ENCODE results near the gene PLXNB2.

The PLXNB2 gene

DNA sequence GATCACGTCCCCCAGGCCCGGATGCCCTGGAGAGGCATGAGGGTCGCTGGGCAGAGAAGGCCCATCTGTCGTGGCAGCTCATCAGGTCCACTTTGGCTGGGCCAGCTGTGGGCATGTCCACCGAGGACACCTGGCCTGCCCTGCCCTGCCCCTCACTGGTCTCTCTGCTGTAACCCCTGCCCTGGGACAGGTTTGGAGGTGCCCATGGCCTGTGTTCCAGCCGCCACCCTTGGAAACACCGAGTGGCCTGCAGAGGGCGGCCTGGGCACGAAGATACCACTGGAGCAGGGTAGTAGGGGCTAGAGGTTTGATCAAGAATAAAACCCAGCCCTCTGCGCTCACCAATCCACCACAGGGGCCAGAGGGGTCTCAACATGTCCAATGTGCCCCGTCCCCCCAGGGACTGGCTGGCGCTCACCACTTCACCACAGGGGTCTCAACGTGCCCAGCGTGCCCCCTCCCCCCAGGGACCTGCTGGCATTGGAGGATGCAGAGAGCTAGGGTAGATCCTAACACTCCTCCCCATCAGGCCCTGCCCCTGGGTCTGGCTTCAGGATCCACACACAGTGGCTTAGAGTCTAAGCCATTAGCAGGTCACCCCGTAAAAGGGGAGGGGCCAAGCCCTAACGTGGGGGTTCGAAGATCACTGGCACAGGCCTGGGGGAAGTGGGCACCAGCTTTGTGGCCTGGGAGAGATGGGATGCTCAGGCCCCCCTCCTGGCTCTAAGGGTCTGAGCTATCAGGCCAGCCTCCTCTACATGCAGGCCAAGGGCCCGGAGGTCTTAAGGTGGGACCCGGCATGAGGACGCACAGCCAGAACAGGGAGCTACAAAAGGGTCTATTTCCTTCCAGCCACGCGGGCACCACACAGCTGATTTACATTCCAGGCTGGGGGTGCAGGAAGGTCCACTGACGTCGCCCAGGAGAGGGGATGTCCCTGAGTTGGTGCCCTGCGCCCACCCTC lies 55.1 kb downstream of the PLXNB2 start:
- TF ChIP-seq TOX (CRISPR knock-in tag; IDR thresholded peaks at IDR 0.05; ENCODE audit: borderline replicate concordance) (no peak), ZNF565 (CRISPR knock-in tag; conservative IDR thresholded peaks at IDR 0.05; ENCODE audit: low read depth) (no peak), ISL1 (CRISPR knock-in tag; IDR thresholded peaks at IDR 0.05) (no peak), ZFP3 (CRISPR knock-in tag; IDR thresholded peaks at IDR 0.05) (no peak), PPARA (CRISPR knock-in tag; IDR thresholded peaks at IDR 0.05; ENCODE audit: borderline replicate concordance) (no peak), ZNF8 (CRISPR knock-in tag; IDR thresholded peaks at IDR 0.05) (no peak)
- TF ChIP-seq, protein P1, sequence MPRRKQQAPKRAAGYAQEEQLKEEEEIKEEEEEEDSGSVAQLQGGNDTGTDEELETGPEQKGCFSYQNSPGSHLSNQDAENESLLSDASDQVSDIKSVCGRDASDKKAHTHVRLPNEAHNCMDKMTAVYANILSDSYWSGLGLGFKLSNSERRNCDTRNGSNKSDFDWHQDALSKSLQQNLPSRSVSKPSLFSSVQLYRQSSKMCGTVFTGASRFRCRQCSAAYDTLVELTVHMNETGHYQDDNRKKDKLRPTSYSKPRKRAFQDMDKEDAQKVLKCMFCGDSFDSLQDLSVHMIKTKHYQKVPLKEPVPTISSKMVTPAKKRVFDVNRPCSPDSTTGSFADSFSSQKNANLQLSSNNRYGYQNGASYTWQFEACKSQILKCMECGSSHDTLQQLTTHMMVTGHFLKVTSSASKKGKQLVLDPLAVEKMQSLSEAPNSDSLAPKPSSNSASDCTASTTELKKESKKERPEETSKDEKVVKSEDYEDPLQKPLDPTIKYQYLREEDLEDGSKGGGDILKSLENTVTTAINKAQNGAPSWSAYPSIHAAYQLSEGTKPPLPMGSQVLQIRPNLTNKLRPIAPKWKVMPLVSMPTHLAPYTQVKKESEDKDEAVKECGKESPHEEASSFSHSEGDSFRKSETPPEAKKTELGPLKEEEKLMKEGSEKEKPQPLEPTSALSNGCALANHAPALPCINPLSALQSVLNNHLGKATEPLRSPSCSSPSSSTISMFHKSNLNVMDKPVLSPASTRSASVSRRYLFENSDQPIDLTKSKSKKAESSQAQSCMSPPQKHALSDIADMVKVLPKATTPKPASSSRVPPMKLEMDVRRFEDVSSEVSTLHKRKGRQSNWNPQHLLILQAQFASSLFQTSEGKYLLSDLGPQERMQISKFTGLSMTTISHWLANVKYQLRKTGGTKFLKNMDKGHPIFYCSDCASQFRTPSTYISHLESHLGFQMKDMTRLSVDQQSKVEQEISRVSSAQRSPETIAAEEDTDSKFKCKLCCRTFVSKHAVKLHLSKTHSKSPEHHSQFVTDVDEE (CRISPR knock-in tag; IDR thresholded peaks at IDR 0.05) = no peak
- TF ChIP-seq, protein P2, sequence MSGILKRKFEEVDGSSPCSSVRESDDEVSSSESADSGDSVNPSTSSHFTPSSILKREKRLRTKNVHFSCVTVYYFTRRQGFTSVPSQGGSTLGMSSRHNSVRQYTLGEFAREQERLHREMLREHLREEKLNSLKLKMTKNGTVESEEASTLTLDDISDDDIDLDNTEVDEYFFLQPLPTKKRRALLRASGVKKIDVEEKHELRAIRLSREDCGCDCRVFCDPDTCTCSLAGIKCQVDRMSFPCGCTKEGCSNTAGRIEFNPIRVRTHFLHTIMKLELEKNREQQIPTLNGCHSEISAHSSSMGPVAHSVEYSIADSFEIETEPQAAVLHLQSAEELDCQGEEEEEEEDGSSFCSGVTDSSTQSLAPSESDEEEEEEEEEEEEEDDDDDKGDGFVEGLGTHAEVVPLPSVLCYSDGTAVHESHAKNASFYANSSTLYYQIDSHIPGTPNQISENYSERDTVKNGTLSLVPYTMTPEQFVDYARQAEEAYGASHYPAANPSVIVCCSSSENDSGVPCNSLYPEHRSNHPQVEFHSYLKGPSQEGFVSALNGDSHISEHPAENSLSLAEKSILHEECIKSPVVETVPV (CRISPR knock-in tag; IDR thresholded peaks at IDR 0.05) = no peak
- ATAC-seq = peak; percentile 77

DNA sequence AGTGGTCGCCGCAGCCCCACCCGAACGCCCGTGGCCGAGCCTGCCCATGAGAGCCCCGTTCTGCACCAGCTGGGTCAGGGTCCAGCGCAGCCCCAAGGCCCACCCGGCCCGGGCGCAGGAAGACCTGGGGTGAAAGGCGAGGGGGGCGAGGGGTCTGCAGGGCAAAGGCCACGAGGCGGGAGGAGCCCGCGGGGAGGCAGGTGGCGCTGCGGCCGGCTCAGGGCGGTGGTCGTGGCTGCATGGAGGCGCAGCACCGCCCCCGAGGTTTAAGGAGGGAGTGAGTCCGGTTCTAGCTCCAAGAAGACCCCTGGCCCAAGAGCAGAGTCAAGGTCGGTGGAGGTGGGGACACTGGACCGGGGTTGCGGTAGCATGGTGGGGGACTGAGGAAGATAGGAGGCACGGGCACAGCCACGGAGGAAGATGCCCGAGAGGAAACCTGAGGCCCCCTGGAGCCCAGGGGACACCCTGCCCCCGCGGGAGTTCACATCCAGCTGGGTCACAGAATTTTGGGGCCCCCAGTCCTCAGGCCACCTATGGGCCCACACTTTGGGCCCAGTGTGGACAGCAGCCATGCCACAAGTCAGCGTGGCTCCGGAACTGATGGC lies 55.9 kb downstream of the PLXNB2 start:
- ATAC-seq = peak; percentile 0; the same call in 2 of the 3 replicates
- TF ChIP-seq ESRRG (CRISPR knock-in tag; IDR thresholded peaks at IDR 0.05) = no peak

DNA sequence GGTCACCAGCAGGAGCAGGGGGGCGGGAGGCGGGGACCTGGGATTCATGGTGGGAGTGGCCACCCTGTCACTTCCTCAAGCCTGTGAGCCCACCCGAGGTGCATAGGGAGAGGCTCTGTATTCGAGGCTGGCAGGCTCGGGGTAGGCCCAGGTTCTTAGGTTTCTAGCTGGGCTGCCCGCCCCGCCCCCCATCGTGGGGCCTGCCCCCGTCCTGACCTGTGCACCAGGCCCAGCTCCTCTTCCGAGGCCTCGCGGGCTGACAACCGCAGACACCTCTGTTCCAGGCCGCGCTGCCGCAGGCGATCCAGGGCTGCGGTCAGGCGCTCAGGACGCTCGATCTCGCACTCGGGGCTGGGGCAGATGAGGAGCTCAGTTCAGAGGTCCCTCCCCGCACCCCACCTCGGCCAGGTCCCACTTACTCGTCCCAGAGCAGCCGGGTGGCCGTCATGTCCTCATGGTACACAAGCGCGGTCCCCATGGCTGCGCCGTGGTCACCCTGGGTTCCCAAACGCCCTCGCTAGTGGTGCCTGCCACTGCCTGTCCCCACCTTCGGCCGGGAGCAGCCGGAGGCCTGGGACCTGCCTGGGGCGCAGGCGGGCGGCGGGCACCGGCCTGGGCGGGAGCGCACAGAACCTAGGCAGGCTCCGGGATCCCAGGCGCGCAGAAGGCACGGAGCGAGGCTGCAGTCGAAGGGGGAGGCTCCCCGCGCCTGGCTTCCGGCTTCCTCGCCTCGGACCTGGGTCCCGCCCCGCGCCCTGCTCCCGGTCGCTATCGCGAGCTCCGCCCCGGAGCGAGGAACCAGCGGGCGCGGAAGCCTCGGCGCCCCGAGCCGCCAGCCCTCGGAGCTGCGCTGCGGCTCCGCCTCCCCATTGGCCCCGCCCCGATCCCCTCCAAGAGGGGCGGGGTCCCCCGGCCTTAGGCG lies 56.6 kb downstream of the PLXNB2 start, which contains the start of gene HDAC10:
Gene HDAC10 (minus strand): TSS at position 711 of the 922 bp plus-strand sequence. CDS start 233 bp downstream, at position 478.
- peak; percentile 75 for ATAC-seq

DNA sequence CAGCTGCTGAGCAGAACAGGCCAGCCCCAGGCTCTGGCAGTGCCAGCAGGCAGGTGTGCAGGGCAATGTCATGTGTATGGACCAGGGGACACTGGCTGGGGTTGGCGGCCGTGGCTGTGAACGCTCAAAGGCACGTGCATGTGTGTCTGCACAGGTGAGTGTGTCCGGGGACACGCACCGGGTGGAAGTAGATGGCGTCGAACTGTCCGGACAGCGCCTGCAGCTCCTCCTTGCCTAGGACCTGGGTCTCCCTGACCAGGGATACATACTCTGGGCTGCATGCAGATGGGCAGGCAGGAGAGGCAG lies 57.2 kb downstream of the PLXNB2 start:
- ATAC-seq = no peak
- TF ChIP-seq OSR1 (CRISPR knock-in tag; IDR thresholded peaks at IDR 0.05) (no peak), ZFP30 (CRISPR knock-in tag; IDR thresholded peaks at IDR 0.05) (no peak), GLIS3 (CRISPR knock-in tag; IDR thresholded peaks at IDR 0.05) (no peak), ZNF565 (CRISPR knock-in tag; conservative IDR thresholded peaks at IDR 0.05; ENCODE audit: low read depth) (no peak), BACH2 (CRISPR knock-in tag; IDR thresholded peaks at IDR 0.05; ENCODE audit: borderline replicate concordance) (no peak), RARB (CRISPR knock-in tag; IDR thresholded peaks at IDR 0.05) (no peak), TOX (CRISPR knock-in tag; IDR thresholded peaks at IDR 0.05; ENCODE audit: borderline replicate concordance) (no peak), ZC3H10 (CRISPR knock-in tag; IDR thresholded peaks at IDR 0.05) (no peak), ZNF70 (CRISPR knock-in tag; IDR thresholded peaks at IDR 0.05) (no peak), ZFP3 (CRISPR knock-in tag; IDR thresholded peaks at IDR 0.05) (no peak), TCF4 (CRISPR knock-in tag; IDR thresholded peaks at IDR 0.05; ENCODE audit: borderline replicate concordance) (no peak), CSDC2 (CRISPR knock-in tag; IDR thresholded peaks at IDR 0.05) (no peak), SNAI2 (CRISPR knock-in tag; IDR thresholded peaks at IDR 0.05) (no peak), ARNTL (CRISPR knock-in tag; IDR thresholded peaks at IDR 0.05; ENCODE audit: borderline replicate concordance, low read depth) (no peak)
- TF ChIP-seq, protein P1 (CRISPR knock-in tag; IDR thresholded peaks at IDR 0.05) = no peak

More for the DNA sequence above, 56.6 kb downstream of the PLXNB2 start, which contains the start of gene HDAC10:
- no peak for TF ChIP-seq ISL1 (CRISPR knock-in tag; IDR thresholded peaks at IDR 0.05)
- TF ChIP-seq, protein P3, sequence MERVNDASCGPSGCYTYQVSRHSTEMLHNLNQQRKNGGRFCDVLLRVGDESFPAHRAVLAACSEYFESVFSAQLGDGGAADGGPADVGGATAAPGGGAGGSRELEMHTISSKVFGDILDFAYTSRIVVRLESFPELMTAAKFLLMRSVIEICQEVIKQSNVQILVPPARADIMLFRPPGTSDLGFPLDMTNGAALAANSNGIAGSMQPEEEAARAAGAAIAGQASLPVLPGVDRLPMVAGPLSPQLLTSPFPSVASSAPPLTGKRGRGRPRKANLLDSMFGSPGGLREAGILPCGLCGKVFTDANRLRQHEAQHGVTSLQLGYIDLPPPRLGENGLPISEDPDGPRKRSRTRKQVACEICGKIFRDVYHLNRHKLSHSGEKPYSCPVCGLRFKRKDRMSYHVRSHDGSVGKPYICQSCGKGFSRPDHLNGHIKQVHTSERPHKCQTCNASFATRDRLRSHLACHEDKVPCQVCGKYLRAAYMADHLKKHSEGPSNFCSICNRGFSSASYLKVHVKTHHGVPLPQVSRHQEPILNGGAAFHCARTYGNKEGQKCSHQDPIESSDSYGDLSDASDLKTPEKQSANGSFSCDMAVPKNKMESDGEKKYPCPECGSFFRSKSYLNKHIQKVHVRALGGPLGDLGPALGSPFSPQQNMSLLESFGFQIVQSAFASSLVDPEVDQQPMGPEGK (CRISPR knock-in tag; IDR thresholded peaks at IDR 0.05; ENCODE audit: borderline replicate concordance) = peak; percentile 33; the same call in 1 of the 2 replicates
